Measurements from ENCODE around the gene EMILIN2.

The EMILIN2 gene

DNA sequence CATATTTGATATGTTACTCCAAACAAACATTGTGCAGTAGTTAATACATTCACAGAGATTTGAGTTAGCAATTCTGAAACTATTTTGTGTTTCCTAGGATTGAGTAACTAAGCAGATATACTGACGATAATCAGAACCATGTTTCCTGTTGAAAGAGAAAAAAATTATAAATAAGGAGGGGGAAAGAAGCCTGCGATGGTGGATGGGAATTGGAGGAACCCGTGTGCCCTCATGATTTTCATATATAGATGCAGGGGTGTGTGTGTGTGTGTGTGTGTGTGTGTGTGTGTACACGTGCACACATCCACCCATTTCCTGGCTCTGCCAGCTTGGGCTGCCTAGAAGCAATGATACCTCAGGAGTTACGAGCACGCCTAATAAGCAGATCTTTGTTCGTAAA is 109.2 kb downstream of the EMILIN2 start:
- DNase-seq (ENCODE audit: low read depth): no peak

DNA sequence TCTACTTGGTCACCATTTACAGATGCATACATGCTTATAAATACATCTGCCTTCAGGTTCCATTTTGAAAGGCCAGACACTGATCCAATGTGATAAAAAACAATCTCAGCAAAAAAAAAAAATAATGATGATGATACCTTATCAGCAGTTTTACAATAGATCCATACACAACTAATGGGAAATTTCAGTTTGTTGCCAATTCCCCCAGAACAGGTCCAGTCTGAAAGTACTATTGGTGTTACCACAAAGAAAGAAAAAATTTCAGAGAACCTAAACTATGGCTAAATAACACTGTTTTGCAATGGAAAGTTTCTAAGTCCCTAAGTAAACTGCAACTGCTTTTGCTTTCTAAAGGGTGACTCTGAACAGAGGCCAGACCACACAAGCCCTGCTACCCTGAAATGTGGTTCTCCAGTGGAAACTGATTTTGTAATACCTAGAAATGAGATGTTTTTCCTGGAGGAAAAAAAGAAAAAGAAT is 112.1 kb downstream of the EMILIN2 start:
- DNase-seq (ENCODE audit: low read depth): no peak

DNA sequence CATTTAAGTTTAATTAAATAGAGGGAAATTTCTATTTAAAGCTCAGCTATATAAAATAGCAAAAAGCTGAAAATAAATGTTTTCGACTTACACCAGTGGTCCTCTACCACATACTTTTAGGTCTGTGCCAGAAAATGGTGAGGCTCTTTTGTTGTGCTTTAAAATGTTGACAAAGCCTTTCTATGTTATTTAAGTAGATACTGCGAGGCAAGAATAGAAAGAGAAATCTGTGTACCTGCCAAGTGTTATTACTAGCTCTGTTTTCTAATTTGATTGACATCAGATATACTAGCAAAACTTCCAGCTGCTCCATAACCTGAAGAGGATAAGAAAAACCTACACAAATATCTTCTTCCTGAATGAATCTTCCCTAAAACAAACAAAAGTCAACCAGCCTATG is 112.5 kb downstream of the EMILIN2 start:
- no peak for DNase-seq (ENCODE audit: low read depth)

DNA sequence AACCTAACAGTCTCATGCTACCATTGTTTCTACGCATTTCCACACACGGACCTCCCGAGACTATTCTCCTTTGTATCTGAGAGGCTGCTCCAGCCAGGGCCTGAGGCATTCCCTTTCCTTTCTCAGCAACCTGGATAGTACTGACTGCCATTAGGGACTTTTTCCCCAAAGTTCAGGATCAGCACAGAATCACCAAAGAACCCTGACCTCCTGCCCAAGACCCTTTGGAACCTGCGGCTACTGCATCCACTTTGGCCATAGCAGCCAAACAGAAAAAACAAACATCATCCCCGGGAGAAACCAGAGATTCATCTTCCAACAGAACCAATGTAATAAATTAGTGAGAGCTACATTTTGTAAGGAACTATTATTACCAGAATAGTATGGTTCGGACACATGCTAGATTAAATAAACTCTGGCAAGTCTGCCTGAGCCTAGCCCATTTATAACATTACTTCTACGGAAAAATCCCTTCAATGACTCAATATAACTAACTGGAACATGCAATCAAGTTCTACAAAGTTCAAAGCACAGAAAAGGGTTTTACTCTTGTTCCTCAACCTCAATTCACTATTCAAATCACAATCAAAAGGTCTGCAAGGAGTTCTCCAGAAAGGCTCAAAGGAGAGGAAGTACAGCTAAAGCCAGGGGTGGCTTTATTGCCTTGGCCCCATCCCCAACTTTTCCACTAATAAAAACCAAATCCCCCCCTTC is 114.3 kb downstream of the EMILIN2 start:
- no peak for DNase-seq (ENCODE audit: low read depth)

DNA sequence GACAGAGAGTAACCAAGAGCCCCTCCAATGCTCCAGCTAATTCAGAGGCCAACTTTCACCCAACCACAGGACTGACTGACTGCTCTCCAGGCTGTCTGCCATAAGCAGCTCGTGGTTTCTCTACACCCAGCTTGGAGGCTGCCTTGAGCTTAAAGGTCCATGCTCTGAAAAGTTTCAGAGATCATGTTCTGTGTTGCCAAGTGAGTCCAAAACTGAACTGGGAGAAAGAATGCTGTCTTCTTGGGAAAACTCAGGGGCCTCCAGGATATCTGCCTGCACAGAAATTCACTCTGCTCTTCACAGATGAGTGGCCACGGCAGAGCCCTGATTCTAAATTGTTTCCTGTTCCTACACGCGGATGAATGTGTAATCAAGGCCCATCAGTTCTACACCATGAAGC is 115.0 kb downstream of the EMILIN2 start:
- DNase-seq (ENCODE audit: low read depth): no peak

DNA sequence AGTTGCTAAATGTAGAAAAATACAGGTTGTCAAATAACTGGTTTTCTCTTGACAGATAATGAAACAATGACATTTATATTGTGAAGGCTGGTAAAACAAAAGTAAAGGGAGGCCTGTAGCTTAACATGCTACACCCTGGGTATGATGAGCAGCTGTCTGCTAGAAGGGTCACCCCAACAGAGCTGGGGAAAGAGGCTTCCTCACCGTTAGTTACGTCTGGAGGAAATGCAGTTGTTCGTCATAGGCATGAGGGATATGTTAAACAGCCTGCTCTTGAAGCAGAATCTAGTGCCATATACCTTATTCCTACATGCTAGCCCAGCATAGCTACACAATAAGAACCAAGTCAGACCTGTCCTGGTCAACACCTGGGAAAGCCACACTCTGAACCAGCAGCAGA is 116.2 kb downstream of the EMILIN2 start:
- no peak for DNase-seq (ENCODE audit: low read depth)

DNA sequence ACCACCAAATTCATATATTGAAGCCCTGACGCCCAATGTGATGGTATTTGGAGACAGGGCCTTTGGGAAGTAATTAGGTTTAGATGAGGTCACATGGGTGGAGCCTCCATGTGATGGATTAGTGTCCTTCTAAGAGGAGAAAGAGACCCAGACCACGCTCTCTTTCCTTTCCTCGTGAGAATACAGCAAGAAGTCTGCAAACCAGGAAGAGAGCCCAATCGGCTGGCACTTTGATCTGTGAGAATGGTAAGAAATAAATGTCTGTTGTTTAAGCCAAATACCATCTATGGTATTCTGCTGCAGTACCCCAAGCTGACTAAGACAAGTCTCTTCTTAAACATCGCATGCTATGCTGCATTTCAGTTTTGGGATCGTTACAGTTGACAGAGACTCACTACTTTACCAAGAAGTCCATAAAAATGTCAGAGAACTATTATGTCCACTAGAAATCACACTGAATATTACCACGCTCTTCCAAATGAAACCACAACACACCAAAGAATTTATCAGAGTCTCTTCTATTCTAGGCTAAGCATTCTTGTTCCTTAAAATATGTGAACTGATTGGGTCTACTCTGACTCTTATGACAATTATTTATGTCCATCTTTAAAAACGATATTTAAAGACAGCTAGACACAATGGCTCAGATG is 117.7 kb downstream of the EMILIN2 start:
- no peak for DNase-seq (ENCODE audit: low read depth)
